ENCODE measurements around the gene PPP1R12A. TPM values are rescaled to one million over a fixed set of nuclear protein-coding genes. Genes with fewer than 3 reads are reported as not detected.

Gene PPP1R12A
- polyA plus RNA-seq, 1 experiment = 52.4 TPM

DNA sequence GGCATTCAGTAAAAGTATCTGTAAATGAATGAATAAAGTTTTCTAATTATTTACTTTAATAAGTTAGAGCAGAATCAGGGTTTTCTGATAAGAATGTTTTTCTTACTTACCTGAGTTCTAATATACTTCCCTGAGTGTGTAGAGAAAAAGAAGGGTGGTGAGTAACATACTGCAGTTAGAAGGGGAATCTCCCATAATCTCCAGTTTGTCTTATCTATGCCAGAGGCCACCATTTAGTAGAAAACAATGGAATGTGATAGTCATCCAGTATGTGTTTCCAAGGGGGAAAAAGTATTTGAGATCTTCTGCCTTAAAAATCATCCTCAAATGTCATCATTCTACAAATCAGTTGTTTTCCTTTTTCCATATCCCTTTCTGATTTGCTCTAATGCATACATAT, 187.6 kb downstream of the PPP1R12A start:
- Histone ChIP-seq H3K27me3 (ENCODE audit: control insufficient read depth, insufficient read depth, low read length) (no peaks in the 10 kb centered on the region), H3K36me3 (ENCODE audit: control insufficient read depth, insufficient read depth, low read length) (no peaks in the 10 kb centered on the region), H3K4me3 (ENCODE audit: low read depth, low read length) (no peak overlapping the region)
- ChIA-PET POLR2A (interaction anchor here (0.5 kb wide), 1 partner anchor 96 kb away, joined by 4 read pairs; no protein-coding TSS in a partner anchor), CTCF (no interaction called here)
- no peak for DNase-seq (ENCODE audit: low read depth)
- TF ChIP-seq, protein P1, sequence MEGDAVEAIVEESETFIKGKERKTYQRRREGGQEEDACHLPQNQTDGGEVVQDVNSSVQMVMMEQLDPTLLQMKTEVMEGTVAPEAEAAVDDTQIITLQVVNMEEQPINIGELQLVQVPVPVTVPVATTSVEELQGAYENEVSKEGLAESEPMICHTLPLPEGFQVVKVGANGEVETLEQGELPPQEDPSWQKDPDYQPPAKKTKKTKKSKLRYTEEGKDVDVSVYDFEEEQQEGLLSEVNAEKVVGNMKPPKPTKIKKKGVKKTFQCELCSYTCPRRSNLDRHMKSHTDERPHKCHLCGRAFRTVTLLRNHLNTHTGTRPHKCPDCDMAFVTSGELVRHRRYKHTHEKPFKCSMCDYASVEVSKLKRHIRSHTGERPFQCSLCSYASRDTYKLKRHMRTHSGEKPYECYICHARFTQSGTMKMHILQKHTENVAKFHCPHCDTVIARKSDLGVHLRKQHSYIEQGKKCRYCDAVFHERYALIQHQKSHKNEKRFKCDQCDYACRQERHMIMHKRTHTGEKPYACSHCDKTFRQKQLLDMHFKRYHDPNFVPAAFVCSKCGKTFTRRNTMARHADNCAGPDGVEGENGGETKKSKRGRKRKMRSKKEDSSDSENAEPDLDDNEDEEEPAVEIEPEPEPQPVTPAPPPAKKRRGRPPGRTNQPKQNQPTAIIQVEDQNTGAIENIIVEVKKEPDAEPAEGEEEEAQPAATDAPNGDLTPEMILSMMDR (IDR thresholded peaks at IDR 0.05; ENCODE audit: insufficient read depth, low read depth, low read length) = no peak

DNA sequence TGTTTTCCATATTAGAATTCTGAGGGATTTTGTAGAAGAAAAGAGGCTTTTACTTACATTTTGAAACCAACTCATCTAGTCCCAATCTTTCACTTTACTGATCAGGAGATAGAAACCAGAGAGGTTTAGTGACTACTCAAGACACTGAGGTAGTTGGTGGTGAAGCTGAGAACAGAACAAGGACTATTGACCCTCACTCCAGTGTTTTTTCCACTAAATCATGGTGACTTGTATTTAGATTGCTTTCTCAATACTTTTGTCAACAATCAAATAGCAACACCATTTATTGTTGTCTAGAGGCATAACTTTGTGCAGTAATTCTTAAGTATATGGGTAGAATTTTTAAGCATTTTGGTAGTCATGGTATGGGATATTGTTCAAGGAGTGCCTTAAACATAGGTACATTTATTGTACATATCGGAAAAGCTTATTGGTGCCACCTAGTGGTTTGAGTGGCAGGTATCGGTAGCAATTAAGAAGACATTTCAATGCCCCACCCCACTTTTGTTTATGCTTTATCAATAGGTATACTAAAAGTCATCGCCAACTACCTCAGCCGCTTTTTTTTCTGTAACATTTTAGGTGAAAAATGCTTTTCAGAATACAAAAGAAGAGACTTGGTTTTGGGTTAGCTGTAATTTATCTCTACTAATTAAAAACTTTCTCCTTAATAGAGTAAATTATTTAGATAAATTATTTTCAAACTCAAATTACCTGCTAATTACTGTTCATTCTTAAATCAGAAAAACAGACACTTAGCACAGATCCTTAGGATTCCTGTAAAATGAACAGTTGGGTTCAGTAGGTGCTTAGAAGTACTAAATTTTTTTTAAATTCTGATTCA, 196.8 kb downstream of the PPP1R12A start:
- CTCF ChIA-PET = interaction anchor here (0.6 to 1.9 kb wide), 11 partner anchors 21 to 1094 kb away, joined by 3 to 5 read pairs (median 4); partner anchors contain the start of gene PAWR
- Histone ChIP-seq H3K4me3 (ENCODE audit: low read depth, low read length) (no peak overlapping the region), H3K36me3 (ENCODE audit: control insufficient read depth, insufficient read depth, low read length) (no peaks in the 10 kb centered on the region), H3K27me3 (ENCODE audit: control insufficient read depth, insufficient read depth, low read length) (no peaks in the 10 kb centered on the region)
- TF ChIP-seq, protein P1 (IDR thresholded peaks at IDR 0.05; ENCODE audit: insufficient read depth, low read depth, low read length) = peak; percentile 57
- DNase-seq (ENCODE audit: low read depth) = no peak
- POLR2A ChIA-PET = no interaction called here

DNA sequence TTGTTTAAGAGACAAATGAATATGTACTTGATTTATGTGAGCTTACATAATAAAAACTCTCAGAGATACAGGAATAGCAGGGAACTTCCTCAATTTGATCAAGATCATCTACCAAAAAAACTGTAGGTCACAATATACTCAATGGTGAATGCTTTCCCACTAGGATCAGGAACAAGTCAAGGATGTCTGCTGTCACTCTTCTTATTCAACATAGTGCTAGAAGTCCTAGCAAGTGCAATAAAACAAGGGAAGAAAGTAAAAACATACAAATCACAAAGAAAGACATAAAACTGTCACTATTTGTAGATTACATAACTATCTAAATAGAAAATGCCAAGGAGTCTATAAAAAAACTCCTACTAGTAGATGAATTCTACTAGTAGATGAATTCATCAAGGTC, 202.3 kb downstream of the PPP1R12A start:
- H3K36me3 ChIP-seq (ENCODE audit: control insufficient read depth, insufficient read depth, low read length) = no peaks in the 10 kb centered on the region
- no peaks in the 10 kb centered on the region for H3K27me3 ChIP-seq (ENCODE audit: control insufficient read depth, insufficient read depth, low read length)
- no peak overlapping the region for H3K4me3 ChIP-seq (ENCODE audit: low read depth, low read length)
- ChIA-PET POLR2A (no interaction called here), CTCF (no interaction called here)
- TF ChIP-seq, protein P1 (IDR thresholded peaks at IDR 0.05; ENCODE audit: insufficient read depth, low read depth, low read length) = no peak
- no peak for DNase-seq (ENCODE audit: low read depth)

DNA sequence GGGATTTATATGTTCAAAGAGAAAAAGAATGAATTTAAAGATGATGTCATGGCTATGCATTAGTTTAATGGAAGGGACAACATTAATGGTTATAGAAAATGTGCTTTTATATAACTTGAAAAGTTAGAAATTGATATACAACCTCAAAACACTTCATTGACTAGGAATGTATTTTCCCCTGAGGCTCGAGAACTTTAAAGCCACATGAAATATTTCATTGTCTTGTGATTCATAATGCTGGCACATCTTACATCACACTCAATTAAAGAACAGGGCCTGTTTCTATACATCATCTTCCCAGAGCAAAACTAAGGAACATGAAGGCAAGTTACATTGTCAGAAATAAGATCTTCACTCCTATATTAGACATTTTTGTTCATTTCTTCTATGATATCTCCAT, 208.9 kb downstream of the PPP1R12A start:
- POLR2A ChIA-PET = no interaction called here
- no peak overlapping the region for H3K4me3 ChIP-seq (ENCODE audit: low read depth, low read length)
- no peaks in the 10 kb centered on the region for H3K36me3 ChIP-seq (ENCODE audit: control insufficient read depth, insufficient read depth, low read length)
- CTCF ChIA-PET = interaction anchor here (0.7 to 1.0 kb wide), 2 partner anchors 317 to 539 kb away, joined by 3 read pairs; no protein-coding TSS in a partner anchor
- TF ChIP-seq, protein P1 (IDR thresholded peaks at IDR 0.05; ENCODE audit: insufficient read depth, low read depth, low read length) = no peak
- peak; percentile 43 for DNase-seq (ENCODE audit: low read depth)
- no peaks in the 10 kb centered on the region for H3K27me3 ChIP-seq (ENCODE audit: control insufficient read depth, insufficient read depth, low read length)

Small RNA genes within 50 kb of the gene (small RNA-seq; reads per million reads assigned to genes)
- gene RNA5SP363 (ENCODE audit: insufficient read length, low read depth, low replicate concordance) = not detected

Other genes starting within 250 kb of the PPP1R12A start
- gene PAWR, start 244.1 kb downstream of the PPP1R12A start, polyA plus RNA-seq (2011; rRNA removed) = 10.5 and 13.1 TPM in 2 replicates
- 0.10 TPM in 2 replicates for gene OTOGL, start 164.4 kb upstream of the PPP1R12A start, polyA plus RNA-seq (2011; rRNA removed)